ENCODE data around the gene ASTN2.
"Not testable (repeated sequence)": the region's sequence is repeated elsewhere in the genome, so short reads cannot be mapped to it uniquely, and the experiment has no call there.

Gene ASTN2

GRCh38 chr9:116844621-116845020 is 570.2 kb downstream of the ASTN2 start:
- no peak for DNase-seq

- DNase-seq: no peak
Measured at GRCh38 chr9:116843863-116844620, 570.8 kb downstream of the ASTN2 start.

GRCh38 chr9:116842658-116843057 is 572.2 kb downstream of the ASTN2 start:
- no peak for DNase-seq

- DNase-seq: not testable (repeated sequence)
Measured at GRCh38 chr9:116838468-116838867, 576.4 kb downstream of the ASTN2 start.

- no peak for DNase-seq
Measured at GRCh38 chr9:116837018-116837989, 577.6 kb downstream of the ASTN2 start.

- DNase-seq: not testable (repeated sequence)
Measured at GRCh38 chr9:116830321-116830720, 584.5 kb downstream of the ASTN2 start.

GRCh38 chr9:116821633-116822229 is 593.1 kb downstream of the ASTN2 start:
- no peak for DNase-seq

- no peak for DNase-seq
Measured at GRCh38 chr9:116819116-116819515, 595.7 kb downstream of the ASTN2 start.

GRCh38 chr9:116817762-116818161 is 597.1 kb downstream of the ASTN2 start:
- DNase-seq: no peak

- DNase-seq: no peak
Measured at GRCh38 chr9:116816484-116816883, 598.4 kb downstream of the ASTN2 start.

- DNase-seq: no peak
Measured at GRCh38 chr9:116815835-116816234, 599.0 kb downstream of the ASTN2 start.

- no peak for DNase-seq
Measured at GRCh38 chr9:116813031-116813300, 601.9 kb downstream of the ASTN2 start.

- no peak for DNase-seq
Measured at GRCh38 chr9:116812231-116813030, 602.4 kb downstream of the ASTN2 start.

- no peak for DNase-seq
Measured at GRCh38 chr9:116809656-116810055, 605.2 kb downstream of the ASTN2 start.

- DNase-seq: no peak
Measured at GRCh38 chr9:116806075-116806474, 608.8 kb downstream of the ASTN2 start.

- DNase-seq: no peak
Measured at GRCh38 chr9:116800885-116801284, 614.0 kb downstream of the ASTN2 start.

- DNase-seq: no peak
Measured at GRCh38 chr9:116800074-116800473, 614.8 kb downstream of the ASTN2 start.

GRCh38 chr9:116798521-116798920 is 616.3 kb downstream of the ASTN2 start:
- no peak for DNase-seq

- DNase-seq: no peak
Measured at GRCh38 chr9:116797276-116797675, 617.6 kb downstream of the ASTN2 start.

GRCh38 chr9:116796669-116797068 is 618.2 kb downstream of the ASTN2 start:
- no peak for DNase-seq

GRCh38 chr9:116795821-116796220 is 619.0 kb downstream of the ASTN2 start:
- DNase-seq: no peak

GRCh38 chr9:116792271-116792670 is 622.6 kb downstream of the ASTN2 start:
- no peak for DNase-seq

GRCh38 chr9:116791326-116791725 is 623.5 kb downstream of the ASTN2 start:
- DNase-seq: no peak

All from activated CD4-positive, alpha-beta T cell treated with anti-CD3 and anti-CD28 coated beads for 4 hours (primary cell).